ENCODE results near the gene ACVR2A. TPM values are rescaled to one million over a fixed set of nuclear protein-coding genes. Genes with fewer than 3 reads are reported as not detected.

The ACVR2A gene
- total RNA-seq, 1 experiment from 2014 or later: 9.4 TPM

DNA sequence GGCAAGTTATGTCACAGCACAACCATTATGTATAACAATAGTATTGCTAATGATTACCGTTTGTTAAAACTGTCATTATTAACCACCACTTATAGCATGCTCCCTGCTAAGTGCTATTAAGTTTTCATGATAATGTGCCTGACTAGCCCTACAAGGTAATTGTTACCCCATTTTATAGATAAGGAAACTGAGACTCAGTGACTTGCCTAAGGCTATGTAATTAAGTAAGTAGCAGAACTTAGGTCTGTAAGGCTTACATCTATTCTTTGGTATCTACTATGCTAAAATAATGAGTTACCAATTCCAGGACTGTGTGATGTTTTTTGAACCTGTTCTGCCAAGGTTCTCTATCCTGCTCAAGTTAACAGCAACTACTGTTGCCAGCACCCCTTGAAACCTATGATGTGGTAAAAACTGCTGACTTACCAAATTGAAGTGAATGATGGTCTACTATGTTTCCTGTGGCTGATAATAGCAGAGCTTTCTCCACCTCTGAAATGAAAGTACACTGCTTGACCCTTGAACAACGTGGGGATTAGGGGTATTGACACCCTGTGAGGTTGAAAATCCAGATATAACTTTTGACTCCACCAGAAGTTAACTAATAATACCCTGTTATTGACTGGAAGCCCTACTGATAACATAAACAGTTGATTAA lies 18.2 kb downstream of the ACVR2A start:
- Histone ChIP-seq H2AFZ (ENCODE audit: low read depth, low read length, poor library complexity, severe bottlenecking) (no peak overlapping the region), H3K79me2 (ENCODE audit: insufficient read depth, low read length) (peaks cover 15% of the 10 kb centered on the region), H4K20me1 (ENCODE audit: insufficient read depth) (no peaks in the 10 kb centered on the region), H3K4me3 (replicated peaks in 1 of 2; ENCODE audit: low read depth in 1 of 2, low read length in 2 of 2) (no peak overlapping the region), H3K9me3 (ENCODE audit: control insufficient read depth in 1 of 2, insufficient read depth in 1 of 2, low read depth in 1 of 2, low read length in 2 of 2) (no peaks in the 10 kb centered on the region), H3K4me1 (ENCODE audit: control insufficient read depth in 1 of 2, insufficient read depth in 2 of 2, low read length in 2 of 2) (no peaks in the 10 kb centered on the region), H3K9ac (ENCODE audit: low read length) (no peak overlapping the region), H3K27me3 (ENCODE audit: insufficient read depth, low read length) (no peaks in the 10 kb centered on the region), H3K27ac (ENCODE audit: low read depth, low read length) (no peak overlapping the region), H3K36me3 (ENCODE audit: control insufficient read depth in 1 of 2, insufficient read depth in 2 of 2, low read length in 2 of 2) (no peaks in the 10 kb centered on the region), H3K4me2 (ENCODE audit: low read length) (no peak overlapping the region), H3K9me2 (ENCODE audit: insufficient read depth) (no peaks in the 10 kb centered on the region)
- ATAC-seq: no peak
- ChIA-PET CTCF (no interaction called here), RAD21 (ENCODE audit: low non-redundant PET in 1 of 2, low total read pairs in 2 of 2, uncharacterized antibody in 2 of 2, unreplicated experiment in 2 of 2) (no interaction called here), POLR2A (no interaction called here)
- intact Hi-C loops (cut with micrococcal nuclease): no loop called here
- BruUV-seq (replicated peaks): no TSS peak
- no peak for DNase-seq (ENCODE audit: low read depth, low spot score)
- TF ChIP-seq, protein P1, sequence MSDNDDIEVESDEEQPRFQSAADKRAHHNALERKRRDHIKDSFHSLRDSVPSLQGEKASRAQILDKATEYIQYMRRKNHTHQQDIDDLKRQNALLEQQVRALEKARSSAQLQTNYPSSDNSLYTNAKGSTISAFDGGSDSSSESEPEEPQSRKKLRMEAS (IDR thresholded peaks at IDR 0.05): no peak
- TF ChIP-seq, protein P2, sequence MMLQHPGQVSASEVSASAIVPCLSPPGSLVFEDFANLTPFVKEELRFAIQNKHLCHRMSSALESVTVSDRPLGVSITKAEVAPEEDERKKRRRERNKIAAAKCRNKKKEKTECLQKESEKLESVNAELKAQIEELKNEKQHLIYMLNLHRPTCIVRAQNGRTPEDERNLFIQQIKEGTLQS (IDR thresholded peaks at IDR 0.05): no peak
- TF ChIP-seq CEBPB (IDR thresholded peaks at IDR 0.05; ENCODE audit: low read depth): no peak
- TF ChIP-seq SRF (IDR thresholded peaks at IDR 0.05; ENCODE audit: low read depth): no peak
- no peak for TF ChIP-seq FOSL1 (IDR thresholded peaks at IDR 0.05; ENCODE audit: low read depth)
- no peak for TF ChIP-seq JUND (IDR thresholded peaks at IDR 0.05)
- no peak for TF ChIP-seq ZNF274 (IDR thresholded peaks at IDR 0.05; ENCODE audit: low read depth, low read length)
- TF ChIP-seq YY1 (IDR thresholded peaks at IDR 0.05; ENCODE audit: extremely low read depth, insufficient replicate concordance, low read depth, low read length): no peak
- TF ChIP-seq, protein P3, sequence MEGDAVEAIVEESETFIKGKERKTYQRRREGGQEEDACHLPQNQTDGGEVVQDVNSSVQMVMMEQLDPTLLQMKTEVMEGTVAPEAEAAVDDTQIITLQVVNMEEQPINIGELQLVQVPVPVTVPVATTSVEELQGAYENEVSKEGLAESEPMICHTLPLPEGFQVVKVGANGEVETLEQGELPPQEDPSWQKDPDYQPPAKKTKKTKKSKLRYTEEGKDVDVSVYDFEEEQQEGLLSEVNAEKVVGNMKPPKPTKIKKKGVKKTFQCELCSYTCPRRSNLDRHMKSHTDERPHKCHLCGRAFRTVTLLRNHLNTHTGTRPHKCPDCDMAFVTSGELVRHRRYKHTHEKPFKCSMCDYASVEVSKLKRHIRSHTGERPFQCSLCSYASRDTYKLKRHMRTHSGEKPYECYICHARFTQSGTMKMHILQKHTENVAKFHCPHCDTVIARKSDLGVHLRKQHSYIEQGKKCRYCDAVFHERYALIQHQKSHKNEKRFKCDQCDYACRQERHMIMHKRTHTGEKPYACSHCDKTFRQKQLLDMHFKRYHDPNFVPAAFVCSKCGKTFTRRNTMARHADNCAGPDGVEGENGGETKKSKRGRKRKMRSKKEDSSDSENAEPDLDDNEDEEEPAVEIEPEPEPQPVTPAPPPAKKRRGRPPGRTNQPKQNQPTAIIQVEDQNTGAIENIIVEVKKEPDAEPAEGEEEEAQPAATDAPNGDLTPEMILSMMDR (IDR thresholded peaks at IDR 0.05 in 2 of 3, conservative IDR thresholded peaks at IDR 0.05 in 1 of 3; ENCODE audit: borderline replicate concordance in 1 of 3, insufficient read depth in 1 of 3, low read depth in 2 of 3, low read length in 2 of 3): no peak
- TF ChIP-seq POLR2AphosphoS5 (IDR thresholded peaks at IDR 0.05; ENCODE audit: low read depth, low read length): no peak
- no peak for TF ChIP-seq SP1 (IDR thresholded peaks at IDR 0.05; ENCODE audit: low read depth)
- TF ChIP-seq, protein P4, sequence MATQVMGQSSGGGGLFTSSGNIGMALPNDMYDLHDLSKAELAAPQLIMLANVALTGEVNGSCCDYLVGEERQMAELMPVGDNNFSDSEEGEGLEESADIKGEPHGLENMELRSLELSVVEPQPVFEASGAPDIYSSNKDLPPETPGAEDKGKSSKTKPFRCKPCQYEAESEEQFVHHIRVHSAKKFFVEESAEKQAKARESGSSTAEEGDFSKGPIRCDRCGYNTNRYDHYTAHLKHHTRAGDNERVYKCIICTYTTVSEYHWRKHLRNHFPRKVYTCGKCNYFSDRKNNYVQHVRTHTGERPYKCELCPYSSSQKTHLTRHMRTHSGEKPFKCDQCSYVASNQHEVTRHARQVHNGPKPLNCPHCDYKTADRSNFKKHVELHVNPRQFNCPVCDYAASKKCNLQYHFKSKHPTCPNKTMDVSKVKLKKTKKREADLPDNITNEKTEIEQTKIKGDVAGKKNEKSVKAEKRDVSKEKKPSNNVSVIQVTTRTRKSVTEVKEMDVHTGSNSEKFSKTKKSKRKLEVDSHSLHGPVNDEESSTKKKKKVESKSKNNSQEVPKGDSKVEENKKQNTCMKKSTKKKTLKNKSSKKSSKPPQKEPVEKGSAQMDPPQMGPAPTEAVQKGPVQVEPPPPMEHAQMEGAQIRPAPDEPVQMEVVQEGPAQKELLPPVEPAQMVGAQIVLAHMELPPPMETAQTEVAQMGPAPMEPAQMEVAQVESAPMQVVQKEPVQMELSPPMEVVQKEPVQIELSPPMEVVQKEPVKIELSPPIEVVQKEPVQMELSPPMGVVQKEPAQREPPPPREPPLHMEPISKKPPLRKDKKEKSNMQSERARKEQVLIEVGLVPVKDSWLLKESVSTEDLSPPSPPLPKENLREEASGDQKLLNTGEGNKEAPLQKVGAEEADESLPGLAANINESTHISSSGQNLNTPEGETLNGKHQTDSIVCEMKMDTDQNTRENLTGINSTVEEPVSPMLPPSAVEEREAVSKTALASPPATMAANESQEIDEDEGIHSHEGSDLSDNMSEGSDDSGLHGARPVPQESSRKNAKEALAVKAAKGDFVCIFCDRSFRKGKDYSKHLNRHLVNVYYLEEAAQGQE (IDR thresholded peaks at IDR 0.05; ENCODE audit: low read depth): no peak
- no peak for TF ChIP-seq EZH2phosphoT487 (IDR thresholded peaks at IDR 0.05; ENCODE audit: borderline replicate concordance)
- TF ChIP-seq, protein P5, sequence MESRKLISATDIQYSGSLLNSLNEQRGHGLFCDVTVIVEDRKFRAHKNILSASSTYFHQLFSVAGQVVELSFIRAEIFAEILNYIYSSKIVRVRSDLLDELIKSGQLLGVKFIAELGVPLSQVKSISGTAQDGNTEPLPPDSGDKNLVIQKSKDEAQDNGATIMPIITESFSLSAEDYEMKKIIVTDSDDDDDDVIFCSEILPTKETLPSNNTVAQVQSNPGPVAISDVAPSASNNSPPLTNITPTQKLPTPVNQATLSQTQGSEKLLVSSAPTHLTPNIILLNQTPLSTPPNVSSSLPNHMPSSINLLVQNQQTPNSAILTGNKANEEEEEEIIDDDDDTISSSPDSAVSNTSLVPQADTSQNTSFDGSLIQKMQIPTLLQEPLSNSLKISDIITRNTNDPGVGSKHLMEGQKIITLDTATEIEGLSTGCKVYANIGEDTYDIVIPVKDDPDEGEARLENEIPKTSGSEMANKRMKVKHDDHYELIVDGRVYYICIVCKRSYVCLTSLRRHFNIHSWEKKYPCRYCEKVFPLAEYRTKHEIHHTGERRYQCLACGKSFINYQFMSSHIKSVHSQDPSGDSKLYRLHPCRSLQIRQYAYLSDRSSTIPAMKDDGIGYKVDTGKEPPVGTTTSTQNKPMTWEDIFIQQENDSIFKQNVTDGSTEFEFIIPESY (IDR thresholded peaks at IDR 0.05; ENCODE audit: extremely low read depth, insufficient replicate concordance, low read length): no peak
- TF ChIP-seq CBX3 (IDR thresholded peaks at IDR 0.05; ENCODE audit: low read depth): no peak
- no peak for TF ChIP-seq TCF7L2 (IDR thresholded peaks at IDR 0.05; ENCODE audit: borderline replicate concordance, extremely low read depth, insufficient read depth, insufficient read length)
- no peak for TF ChIP-seq POLR2A (IDR thresholded peaks at IDR 0.05; ENCODE audit: borderline replicate concordance, extremely low read depth, insufficient read depth, insufficient read length)
- TF ChIP-seq EGR1 (IDR thresholded peaks at IDR 0.05; ENCODE audit: low read depth): no peak
- no peak for TF ChIP-seq EZH2 (IDR thresholded peaks at IDR 0.05)
- TF ChIP-seq RAD21 (IDR thresholded peaks at IDR 0.05; ENCODE audit: low read depth): no peak
